ENCODE data around the gene SAFB.
A peak's percentile ranks its signal among the peaks of the same experiment; 100 is the strongest.

SAFB gene

GRCh38 chr19:5671600-5671999 lies 48.7 kb downstream of the SAFB start:
- no peak for DNase-seq

GRCh38 chr19:5672708-5673459 lies 50.0 kb downstream of the SAFB start:
- no peak for DNase-seq

GRCh38 chr19:5673752-5674151 lies 50.9 kb downstream of the SAFB start:
- DNase-seq = no peak

- no peak for DNase-seq
Measured at GRCh38 chr19:5674714-5675113, 51.8 kb downstream of the SAFB start.

GRCh38 chr19:5676105-5676771 lies 53.4 kb downstream of the SAFB start:
- DNase-seq = no peak

- DNase-seq = no peak
Measured at GRCh38 chr19:5676772-5677105, 53.9 kb downstream of the SAFB start.

GRCh38 chr19:5677136-5677535 lies 54.3 kb downstream of the SAFB start:
- no peak for DNase-seq

- no peak for DNase-seq
Measured at GRCh38 chr19:5677580-5677979, 54.7 kb downstream of the SAFB start.

- DNase-seq = no peak
Measured at GRCh38 chr19:5678071-5678718, 55.3 kb downstream of the SAFB start.

GRCh38 chr19:5679289-5680083 lies 56.6 kb downstream of the SAFB start:
- DNase-seq = no peak

- no peak for DNase-seq
Measured at GRCh38 chr19:5680084-5680436, 57.2 kb downstream of the SAFB start.

- DNase-seq = peak; percentile 97
Measured at GRCh38 chr19:5680437-5681368, 57.8 kb downstream of the SAFB start, which contains the start of the genes HSD11B1L and MICOS13. Gene HSD11B1L (plus strand): TSS chr19:5681027. CDS start chr19:5684833, 3,806 bp downstream. Gene MICOS13 (minus strand): TSS chr19:5680516. CDS start chr19:5680486, 30 bp downstream.

GRCh38 chr19:5681391-5682106 lies 58.7 kb downstream of the SAFB start:
- no peak for DNase-seq

- no peak for DNase-seq
Measured at GRCh38 chr19:5682107-5682482, 59.2 kb downstream of the SAFB start.

- no peak for DNase-seq
Measured at GRCh38 chr19:5683177-5683886, 60.4 kb downstream of the SAFB start.

GRCh38 chr19:5684694-5685430 lies 62.0 kb downstream of the SAFB start:
- no peak for DNase-seq

- DNase-seq = no peak
Measured at GRCh38 chr19:5686326-5686646, 63.4 kb downstream of the SAFB start.

GRCh38 chr19:5686647-5687359 lies 63.9 kb downstream of the SAFB start:
- DNase-seq = peak; percentile 88 to 99

All from bone marrow (tissue), 2 donors.